BLaER1 treated with 17β-estradiol and CSF1 and Interleukin-3, amounts not matched to agents 10 nM and 100 nM (cell line): Measurements from ENCODE around the gene SLIT2.

ENCODE experiments used
- H3K27ac ChIP-seq, 11 experiments: shearing (Covaris generic); formaldehyde crosslinking; 2 replicates each; pipeline ENCODE4 v1.8.1; 2022
- H3K27me3 ChIP-seq, 11 experiments: shearing (Covaris generic); formaldehyde crosslinking; 2 replicates each; pipeline ENCODE4 v1.8.1; 2022
- H3K36me3 ChIP-seq, 11 experiments: shearing (Covaris generic); formaldehyde crosslinking; 2 replicates each; pipeline ENCODE4 v1.8.1; 2022
- H3K4me1 ChIP-seq, 10 experiments: shearing (Covaris generic); formaldehyde crosslinking; 2 replicates each; pipeline ENCODE4 v1.8.1; 2022
- H3K4me2 ChIP-seq, 11 experiments: shearing (Covaris generic); formaldehyde crosslinking; 2 replicates each; pipeline ENCODE4 v1.8.1; 2022
- H3K4me3 ChIP-seq, 10 experiments: shearing (Covaris generic); formaldehyde crosslinking; 2 replicates each; pipeline ENCODE4 v1.8.1; 2022
- H3K9ac ChIP-seq, 11 experiments: shearing (Covaris generic); formaldehyde crosslinking; 2 replicates each; pipeline ENCODE4 v1.8.1; 2022
- H3K9me3 ChIP-seq, 11 experiments: shearing (Covaris generic); formaldehyde crosslinking; replicated peaks in 1 of 11; 2 replicates each; pipeline ENCODE4 v1.8.1; 2022
- H4K20me1 ChIP-seq, 11 experiments: shearing (Covaris generic); formaldehyde crosslinking; 2 replicates each; pipeline ENCODE4 v1.8.1; 2022
- Cebpa-rat ChIP-seq, 11 experiments: shearing (Covaris generic); IDR thresholded peaks; 2 replicates each; pipeline ENCODE4 v1.8.1; 2022

The SLIT2 gene

DNA sequence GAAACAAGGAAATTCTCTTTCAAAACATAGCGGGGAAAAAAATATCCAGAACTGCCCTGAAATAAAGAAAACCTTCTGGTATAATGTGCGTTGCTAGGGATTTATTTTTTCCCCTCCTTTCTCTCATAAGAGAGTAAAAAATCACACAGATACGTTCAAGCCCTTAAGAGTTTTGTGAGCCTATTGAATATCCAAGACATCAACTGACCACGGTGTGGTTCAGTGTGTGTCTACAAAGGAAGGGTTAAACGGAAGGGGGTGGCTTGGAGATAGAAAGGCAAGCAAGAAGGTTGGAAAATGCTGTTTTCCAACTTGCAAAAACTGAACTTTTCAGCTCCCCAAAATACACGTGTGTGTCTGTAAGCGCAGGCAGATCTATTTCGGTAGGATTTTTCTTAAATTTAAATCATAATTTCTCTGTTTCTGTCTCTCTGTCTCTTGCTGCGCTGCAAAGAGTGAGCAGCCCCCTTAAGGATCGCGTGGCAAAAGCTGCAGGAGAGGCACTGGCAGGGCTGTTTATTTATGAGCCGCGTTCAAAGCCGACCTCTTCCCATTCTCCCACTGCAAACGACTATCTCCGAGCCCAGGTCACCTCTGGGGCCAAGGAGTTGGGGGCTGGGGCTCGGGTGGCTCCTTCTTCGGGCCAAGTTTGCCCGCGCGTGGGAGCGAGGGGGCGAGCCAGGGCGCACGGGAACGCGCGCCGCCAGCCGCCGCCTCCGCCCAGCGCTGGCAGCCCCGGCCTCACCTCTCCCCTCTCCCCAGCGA lies 492 bp upstream of the SLIT2 start:
- Histone ChIP-seq H3K4me2 (peak overlapping the region; percentile 94 to 100 (median 100)), H3K27me3 (peaks cover 53 to 62% (median 61%) of the 10 kb centered on the region in 11 experiments), H3K27ac (no peak overlapping the region), H3K4me3 (peak overlapping the region; percentile 62 to 76 (median 66)), H3K9ac (peak overlapping the region in 9 of 11 experiments; percentile 33 to 74 (median 64); a peak in 11 of 22 replicates), H3K4me1 (peaks cover 27 to 39% (median 33%) of the 10 kb centered on the region in 10 experiments), H3K9me3 (peaks cover 5 to 21% (median 15%) of the 10 kb centered on the region in 11 experiments; a peak in 18 of 22 replicates), H4K20me1 (peaks cover 0 to 42% (median 21%) of the 10 kb centered on the region in 11 experiments; a peak in 13 of 22 replicates), H3K36me3 (no peaks in the 10 kb centered on the region)
- no peak for TF ChIP-seq Cebpa-rat (IDR thresholded peaks at IDR 0.05)

DNA sequence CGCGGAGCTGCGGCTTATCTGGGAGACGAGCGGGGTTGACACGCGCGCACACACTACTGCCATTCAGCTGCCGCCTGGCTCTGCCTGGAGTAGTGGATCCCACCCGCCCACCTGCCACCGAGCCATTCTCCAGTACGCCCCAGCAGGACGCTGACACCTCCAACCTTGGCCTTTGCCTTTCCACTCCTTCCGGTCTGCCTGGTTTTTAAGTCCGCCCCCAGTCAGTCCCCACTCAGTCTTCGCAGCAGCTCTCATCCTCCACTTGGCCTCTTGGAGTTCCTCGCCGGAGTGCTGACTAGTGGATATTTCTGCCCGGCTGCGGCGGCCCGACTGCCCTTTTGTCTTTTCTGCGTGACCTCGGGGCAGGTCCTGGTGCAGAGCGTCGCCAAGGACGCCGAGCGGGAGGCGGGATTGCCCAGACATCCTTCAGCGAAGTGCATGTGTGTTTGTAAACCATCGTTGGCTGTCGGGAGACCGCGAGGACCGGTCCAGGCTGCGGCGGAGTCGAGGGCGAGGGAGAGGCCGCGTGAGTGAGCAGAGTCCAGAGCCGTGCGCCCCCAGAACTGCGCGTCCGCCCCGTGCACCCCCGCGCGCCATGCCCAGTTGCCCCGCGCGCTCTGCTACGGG lies 1.1 kb downstream of the SLIT2 start:
- H3K4me3 ChIP-seq = peak overlapping the region; percentile 62 to 76 (median 66)
- peak overlapping the region; percentile 94 to 100 (median 100) for H3K4me2 ChIP-seq
- H3K9me3 ChIP-seq = peaks cover 5 to 21% (median 15%) of the 10 kb centered on the region in 11 experiments; a peak in 18 of 22 replicates
- H4K20me1 ChIP-seq = peaks cover 0 to 42% (median 21%) of the 10 kb centered on the region in 11 experiments; a peak in 13 of 22 replicates
- H3K27ac ChIP-seq = no peak overlapping the region; a peak in 1 of 22 replicates
- TF ChIP-seq Cebpa-rat (IDR thresholded peaks at IDR 0.05) = no peak
- peak overlapping the region; percentile 51 to 74 (median 68); a peak in 21 of 22 replicates for H3K9ac ChIP-seq
- H3K36me3 ChIP-seq = no peaks in the 10 kb centered on the region
- H3K27me3 ChIP-seq = peaks cover 58 to 76% (median 67%) of the 10 kb centered on the region in 11 experiments
- peaks cover 27 to 39% (median 33%) of the 10 kb centered on the region in 10 experiments for H3K4me1 ChIP-seq

DNA sequence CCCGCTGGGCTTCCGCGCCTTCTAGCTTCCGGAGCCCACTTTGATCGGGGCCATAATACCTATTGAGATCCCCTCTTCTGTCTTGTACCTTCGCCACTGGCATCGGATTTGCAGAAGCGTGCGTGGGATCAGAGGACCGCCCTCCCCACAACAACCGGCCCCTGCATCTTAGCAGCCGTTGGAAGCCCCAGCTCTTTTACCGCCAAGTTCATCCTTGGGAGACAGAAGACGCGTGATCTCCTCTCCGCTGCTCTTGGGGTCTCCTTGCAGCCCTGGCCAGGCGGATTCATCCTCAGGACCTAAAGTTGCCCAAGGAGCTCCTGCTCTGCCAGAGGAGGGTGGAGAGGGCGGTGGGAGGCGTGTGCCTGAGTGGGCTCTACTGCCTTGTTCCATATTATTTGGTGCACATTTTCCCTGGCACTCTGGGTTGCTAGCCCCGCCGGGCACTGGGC lies 1.6 kb downstream of the SLIT2 start:
- peak overlapping the region; percentile 94 to 100 (median 100) for H3K4me2 ChIP-seq
- peak overlapping the region; percentile 62 to 76 (median 66); a peak in 18 of 20 replicates for H3K4me3 ChIP-seq
- no peaks in the 10 kb centered on the region for H3K36me3 ChIP-seq
- H3K27me3 ChIP-seq = peaks cover 58 to 80% (median 67%) of the 10 kb centered on the region in 11 experiments
- H3K9ac ChIP-seq = peak overlapping the region in 1 of 11 experiments; percentile 74; a peak in 1 of 22 replicates
- no peak overlapping the region for H3K27ac ChIP-seq
- H3K4me1 ChIP-seq = peaks cover 27 to 39% (median 33%) of the 10 kb centered on the region in 10 experiments
- H4K20me1 ChIP-seq = peaks cover 0 to 42% (median 21%) of the 10 kb centered on the region in 11 experiments; a peak in 13 of 22 replicates
- H3K9me3 ChIP-seq = peaks cover 5 to 21% (median 15%) of the 10 kb centered on the region in 11 experiments; a peak in 18 of 22 replicates
- no peak for TF ChIP-seq Cebpa-rat (IDR thresholded peaks at IDR 0.05)

DNA sequence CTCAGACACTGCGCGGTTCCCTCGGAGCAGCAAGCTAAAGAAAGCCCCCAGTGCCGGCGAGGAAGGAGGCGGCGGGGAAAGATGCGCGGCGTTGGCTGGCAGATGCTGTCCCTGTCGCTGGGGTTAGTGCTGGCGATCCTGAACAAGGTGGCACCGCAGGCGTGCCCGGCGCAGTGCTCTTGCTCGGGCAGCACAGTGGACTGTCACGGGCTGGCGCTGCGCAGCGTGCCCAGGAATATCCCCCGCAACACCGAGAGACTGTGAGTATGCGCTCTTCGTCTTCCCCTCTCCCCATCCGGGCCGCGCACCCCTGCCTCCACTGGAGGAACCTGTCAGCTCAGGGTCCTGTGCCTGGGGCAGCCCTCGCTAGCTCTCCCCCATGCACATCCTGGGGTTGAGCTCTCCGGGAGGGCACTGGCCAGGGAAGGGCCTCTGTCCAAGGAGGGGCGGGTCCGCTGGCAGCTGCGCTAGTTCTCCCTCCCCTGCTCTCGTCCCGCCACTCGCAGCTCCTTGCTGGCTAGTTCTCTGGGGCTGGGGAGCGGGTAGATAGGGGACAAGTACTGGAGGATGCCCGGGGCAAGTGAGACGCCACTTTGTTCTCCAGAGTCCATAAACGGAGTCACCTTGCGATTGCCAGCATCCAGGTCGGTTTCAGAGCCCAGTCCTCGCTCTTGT lies 2.2 kb downstream of the SLIT2 start:
- Histone ChIP-seq H3K36me3 (no peaks in the 10 kb centered on the region), H3K4me1 (peaks cover 27 to 39% (median 33%) of the 10 kb centered on the region in 10 experiments), H3K27me3 (peaks cover 58 to 80% (median 67%) of the 10 kb centered on the region in 11 experiments), H3K4me2 (peak overlapping the region; percentile 97 to 100 (median 100)), H3K27ac (no peak overlapping the region), H3K9ac (peak overlapping the region in 3 of 11 experiments; percentile 45 to 55 (median 47); a peak in 3 of 22 replicates), H3K9me3 (peaks cover 5 to 21% (median 15%) of the 10 kb centered on the region in 11 experiments; a peak in 18 of 22 replicates), H4K20me1 (peaks cover 0 to 42% (median 21%) of the 10 kb centered on the region in 11 experiments; a peak in 13 of 22 replicates), H3K4me3 (peak overlapping the region; percentile 46 to 72 (median 59))
- no peak for TF ChIP-seq Cebpa-rat (IDR thresholded peaks at IDR 0.05)

DNA sequence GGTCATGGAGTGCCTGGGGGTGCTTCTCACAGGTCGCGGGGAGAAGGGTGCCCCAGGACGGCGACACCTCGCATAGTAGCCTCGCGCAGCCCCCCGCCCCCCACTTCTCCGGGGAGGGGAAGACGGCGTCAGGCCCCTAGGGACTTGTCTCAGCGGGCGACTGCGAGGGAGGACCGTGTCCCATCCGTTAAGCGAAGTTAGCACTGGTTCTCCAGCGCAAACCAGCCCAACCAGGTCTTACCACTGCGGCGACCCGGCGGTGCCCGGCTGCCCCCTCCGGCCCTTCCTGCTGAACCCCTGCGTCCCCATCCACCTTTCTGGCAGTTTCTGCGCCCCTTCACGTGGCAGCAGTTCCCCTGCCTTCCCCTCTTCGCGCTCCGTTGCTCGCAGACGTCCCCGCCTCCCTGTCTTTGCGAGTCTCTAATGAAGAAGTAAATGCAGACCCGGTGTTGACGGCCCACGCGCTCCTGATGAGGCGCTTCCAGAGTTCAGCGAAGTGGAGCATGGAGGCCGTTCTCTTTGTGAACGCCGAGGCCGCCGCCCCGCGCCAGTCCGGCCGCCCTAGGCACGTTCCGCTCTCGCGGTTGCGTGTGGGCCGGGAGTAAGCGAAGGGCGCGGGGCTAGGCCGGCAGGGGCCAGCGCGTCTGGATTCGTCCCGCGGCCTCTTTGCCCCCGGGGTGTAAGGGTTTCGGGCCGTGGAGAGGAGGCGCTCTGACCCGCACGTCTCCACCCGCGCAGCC lies 3.0 kb downstream of the SLIT2 start:
- peak overlapping the region in 8 of 11 experiments; percentile 3 to 55 (median 42); a peak in 10 of 22 replicates for H3K9ac ChIP-seq
- no peaks in the 10 kb centered on the region for H3K36me3 ChIP-seq
- no peak overlapping the region; a peak in 1 of 22 replicates for H3K27ac ChIP-seq
- no peak for TF ChIP-seq Cebpa-rat (IDR thresholded peaks at IDR 0.05)
- H3K4me2 ChIP-seq = peak overlapping the region; percentile 89 to 100 (median 100)
- peaks cover 27 to 39% (median 33%) of the 10 kb centered on the region in 10 experiments for H3K4me1 ChIP-seq
- peak overlapping the region; percentile 46 to 72 (median 59) for H3K4me3 ChIP-seq
- H3K27me3 ChIP-seq = peaks cover 58 to 80% (median 67%) of the 10 kb centered on the region in 11 experiments
- H4K20me1 ChIP-seq = peaks cover 0 to 42% (median 21%) of the 10 kb centered on the region in 11 experiments; a peak in 13 of 22 replicates
- H3K9me3 ChIP-seq = peaks cover 5 to 21% (median 15%) of the 10 kb centered on the region in 11 experiments; a peak in 18 of 22 replicates

DNA sequence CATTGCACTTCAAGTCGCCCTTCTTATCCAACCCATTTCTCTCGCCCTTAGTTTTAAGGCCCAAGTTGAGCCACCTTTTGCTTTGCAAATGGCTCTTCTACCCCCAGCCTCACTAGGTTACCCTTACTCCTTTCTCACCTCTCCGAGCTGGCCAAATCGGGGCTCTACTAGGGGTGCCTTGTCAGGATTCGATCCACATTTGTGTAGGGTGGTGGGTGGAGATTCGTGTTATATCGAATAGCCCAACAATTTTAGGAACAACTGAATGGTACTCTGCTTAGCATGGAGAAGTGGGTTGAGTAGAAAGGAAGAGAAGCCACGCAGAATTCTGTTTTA lies 3.5 kb downstream of the SLIT2 start:
- Histone ChIP-seq H3K9me3 (peaks cover 5 to 21% (median 15%) of the 10 kb centered on the region in 11 experiments; a peak in 18 of 22 replicates), H3K27me3 (peaks cover 58 to 78% (median 66%) of the 10 kb centered on the region in 11 experiments), H3K27ac (no peak overlapping the region; a peak in 1 of 22 replicates), H3K9ac (peak overlapping the region in 5 of 11 experiments; percentile 3 to 55 (median 47); a peak in 5 of 22 replicates), H3K4me2 (peak overlapping the region; percentile 89 to 100 (median 100)), H3K36me3 (no peaks in the 10 kb centered on the region), H4K20me1 (peaks cover 0 to 42% (median 21%) of the 10 kb centered on the region in 11 experiments; a peak in 13 of 22 replicates), H3K4me1 (peaks cover 27 to 39% (median 33%) of the 10 kb centered on the region in 10 experiments), H3K4me3 (peak overlapping the region; percentile 46 to 72 (median 59))
- TF ChIP-seq Cebpa-rat (IDR thresholded peaks at IDR 0.05) = no peak

DNA sequence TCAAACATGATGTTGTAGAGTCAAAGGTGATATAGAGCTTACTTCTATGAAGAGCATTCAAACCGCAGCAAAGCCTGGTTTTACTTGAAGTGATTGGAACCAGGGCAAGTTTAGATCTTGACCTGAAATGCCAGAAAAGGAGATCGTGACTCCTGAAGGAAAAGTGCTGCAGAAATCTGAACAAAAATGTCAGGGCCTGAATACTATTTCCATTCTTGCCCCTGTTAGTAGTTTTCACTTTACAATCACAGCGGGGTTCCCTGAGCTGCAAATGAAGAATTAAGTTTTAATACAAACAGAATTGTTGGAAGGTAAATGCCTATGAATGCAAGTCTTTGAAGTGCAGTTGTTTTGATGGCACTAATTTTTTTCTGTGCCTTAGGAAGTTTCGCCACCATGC lies 4.1 kb downstream of the SLIT2 start:
- Histone ChIP-seq H3K36me3 (no peaks in the 10 kb centered on the region), H3K4me2 (no peak overlapping the region), H3K9me3 (peaks cover 5 to 21% (median 15%) of the 10 kb centered on the region in 11 experiments; a peak in 18 of 22 replicates), H4K20me1 (peaks cover 0 to 42% (median 21%) of the 10 kb centered on the region in 11 experiments; a peak in 13 of 22 replicates), H3K4me1 (peaks cover 27 to 39% (median 33%) of the 10 kb centered on the region in 10 experiments), H3K27ac (no peak overlapping the region), H3K27me3 (peaks cover 57 to 72% (median 60%) of the 10 kb centered on the region in 11 experiments), H3K4me3 (no peak overlapping the region), H3K9ac (no peak overlapping the region)
- TF ChIP-seq Cebpa-rat (IDR thresholded peaks at IDR 0.05) = no peak
